ENCODE data around the gene ARID5B. TPM values are rescaled to one million over a fixed set of nuclear protein-coding genes. Genes with fewer than 3 reads are reported as not detected.

Gene ARID5B
- total RNA-seq, 2 experiments from 2014 or later = 73.8 to 106 TPM

GRCh38 chr10:62075912-62076311 lies 174.4 kb downstream of the ARID5B start:
- Mint-ChIP-seq H3K9me3 (ENCODE audit: low read depth) (peaks cover 3% of the 10 kb centered on the region), H3K27me3 (no peaks in the 10 kb centered on the region), H3K4me3 (no peak overlapping the region), H3K36me3 (ENCODE audit: low read depth) (peaks cover 93% of the 10 kb centered on the region), H3K27ac (peak overlapping the region; percentile 65), H3K4me1 (peaks cover 91% of the 10 kb centered on the region)
- DNase-seq (no peak), ATAC-seq (no peak)
- ChIA-PET CTCF (interaction anchor here (0.9 to 1.3 kb wide), 2 partner anchors 10 to 325 kb away, joined by 3 to 5 read pairs; no protein-coding TSS in a partner anchor), POLR2A (no interaction called here)
- intact Hi-C loops (cut with DNase I, micrococcal nuclease) = no loop called here

GRCh38 chr10:62076891-62077290 lies 175.4 kb downstream of the ARID5B start:
- ATAC-seq (peak; percentile 47), DNase-seq (no peak)
- H3K4me1 Mint-ChIP-seq = peaks cover 91% of the 10 kb centered on the region
- peak overlapping the region; percentile 52 for H3K27ac Mint-ChIP-seq
- POLR2A ChIA-PET = interaction anchor here (0.6 to 0.7 kb wide), 3 partner anchors 83 to 789 kb away, joined by 3 to 7 read pairs (median 3); no protein-coding TSS in a partner anchor
- intact Hi-C loops (cut with DNase I, micrococcal nuclease) = no loop called here
- CTCF ChIA-PET = interaction anchor here (0.6 to 1.1 kb wide), 2 partner anchors 37 to 300 kb away, joined by 4 read pairs; no protein-coding TSS in a partner anchor
- H3K36me3 Mint-ChIP-seq (ENCODE audit: low read depth) = peaks cover 90% of the 10 kb centered on the region
- peak overlapping the region; percentile 3 for H3K4me3 Mint-ChIP-seq
- H3K9me3 Mint-ChIP-seq (ENCODE audit: low read depth) = peaks cover 3% of the 10 kb centered on the region
- H3K27me3 Mint-ChIP-seq = no peaks in the 10 kb centered on the region

- ChIA-PET POLR2A (interaction anchor here (0.7 kb wide), 2 partner anchors 118 to 790 kb away, joined by 3 to 7 read pairs; no protein-coding TSS in a partner anchor), CTCF (interaction anchor here (1.1 kb wide), 1 partner anchor 38 kb away, joined by 4 read pairs; no protein-coding TSS in a partner anchor)
- peaks cover 91% of the 10 kb centered on the region for H3K4me1 Mint-ChIP-seq
- DNase-seq (no peak), ATAC-seq (no peak)
- peaks cover 90% of the 10 kb centered on the region for H3K36me3 Mint-ChIP-seq (ENCODE audit: low read depth)
- intact Hi-C loops (cut with DNase I, micrococcal nuclease) = no loop called here
- H3K9me3 Mint-ChIP-seq (ENCODE audit: low read depth) = peaks cover 3% of the 10 kb centered on the region
- peak overlapping the region; percentile 72 for H3K27ac Mint-ChIP-seq
- no peak overlapping the region for H3K4me3 Mint-ChIP-seq
- H3K27me3 Mint-ChIP-seq = no peaks in the 10 kb centered on the region
These were observed 176.0 kb downstream of the ARID5B start for GRCh38 chr10:62077330-62078015.

- CTCF ChIA-PET = interaction anchor here (0.6 to 2.3 kb wide), 10 partner anchors 14 to 913 kb away, joined by 3 to 9 read pairs (median 4); no protein-coding TSS in a partner anchor
- intact Hi-C loops (cut with DNase I, micrococcal nuclease) = loop anchor here in 1 of 2 experiments (10.0 kb wide), 1 partner anchor 165 kb away; no protein-coding TSS in a partner anchor
- no peak overlapping the region for H3K4me3 Mint-ChIP-seq
- peaks cover 92% of the 10 kb centered on the region for H3K4me1 Mint-ChIP-seq
- peaks cover 87% of the 10 kb centered on the region for H3K36me3 Mint-ChIP-seq (ENCODE audit: low read depth)
- POLR2A ChIA-PET = no interaction called here
- peaks cover 3% of the 10 kb centered on the region for H3K9me3 Mint-ChIP-seq (ENCODE audit: low read depth)
- no peaks in the 10 kb centered on the region for H3K27me3 Mint-ChIP-seq
- peak; percentile 52 for DNase-seq
- peak overlapping the region; percentile 39 for H3K27ac Mint-ChIP-seq
- peak; percentile 20 for ATAC-seq
These were observed 178.5 kb downstream of the ARID5B start for GRCh38 chr10:62079885-62080559.

GRCh38 chr10:62080905-62081304 lies 179.4 kb downstream of the ARID5B start:
- DNase-seq (no peak), ATAC-seq (no peak)
- Mint-ChIP-seq H3K4me1 (peaks cover 91% of the 10 kb centered on the region), H3K9me3 (ENCODE audit: low read depth) (peaks cover 3% of the 10 kb centered on the region), H3K36me3 (ENCODE audit: low read depth) (peaks cover 89% of the 10 kb centered on the region), H3K27me3 (no peaks in the 10 kb centered on the region), H3K4me3 (no peak overlapping the region), H3K27ac (peak overlapping the region; percentile 90)
- POLR2A ChIA-PET = no interaction called here
- intact Hi-C loops (cut with DNase I, micrococcal nuclease) = loop anchor here in 1 of 2 experiments (10.0 kb wide), 1 partner anchor 164 kb away; no protein-coding TSS in a partner anchor
- CTCF ChIA-PET = interaction anchor here (0.9 to 1.4 kb wide), 8 partner anchors 13 to 184 kb away, joined by 3 to 5 read pairs (median 3); no protein-coding TSS in a partner anchor

GRCh38 chr10:62081341-62082270 lies 180.1 kb downstream of the ARID5B start:
- Mint-ChIP-seq H3K9me3 (ENCODE audit: low read depth) (peaks cover 3% of the 10 kb centered on the region), H3K27ac (peak overlapping the region; percentile 90), H3K4me1 (peaks cover 85% of the 10 kb centered on the region), H3K4me3 (peak overlapping the region; percentile 52), H3K36me3 (ENCODE audit: low read depth) (peaks cover 89% of the 10 kb centered on the region), H3K27me3 (no peaks in the 10 kb centered on the region)
- intact Hi-C loops (cut with DNase I, micrococcal nuclease) = loop anchor here in 1 of 2 experiments (1.0 to 10.0 kb wide), 4 partner anchors 7 to 163 kb away; no protein-coding TSS in a partner anchor
- DNase-seq (no peak), ATAC-seq (no peak)
- POLR2A ChIA-PET = interaction anchor here (1.3 kb wide), 2 partner anchors 10 to 31 kb away, joined by 4 to 9 read pairs; no protein-coding TSS in a partner anchor
- CTCF ChIA-PET = interaction anchor here (0.6 to 1.5 kb wide), 9 partner anchors 14 to 185 kb away, joined by 3 to 6 read pairs (median 3); no protein-coding TSS in a partner anchor

- Mint-ChIP-seq H3K9me3 (ENCODE audit: low read depth) (peaks cover 3% of the 10 kb centered on the region), H3K4me1 (peaks cover 82% of the 10 kb centered on the region), H3K36me3 (ENCODE audit: low read depth) (peaks cover 89% of the 10 kb centered on the region), H3K27me3 (no peaks in the 10 kb centered on the region), H3K4me3 (peak overlapping the region; percentile 52), H3K27ac (peak overlapping the region; percentile 90)
- DNase-seq (no peak), ATAC-seq (no peak)
- intact Hi-C loops (cut with DNase I, micrococcal nuclease) = loop anchor here in 1 of 2 experiments (1.0 to 10.0 kb wide), 4 partner anchors 8 to 163 kb away; no protein-coding TSS in a partner anchor
- POLR2A ChIA-PET = interaction anchor here (0.6 to 1.3 kb wide), 6 partner anchors 7 to 181 kb away, joined by 3 to 9 read pairs (median 3); no protein-coding TSS in a partner anchor
- CTCF ChIA-PET = interaction anchor here (0.6 to 1.5 kb wide), 4 partner anchors 15 to 185 kb away, joined by 3 to 6 read pairs (median 4); no protein-coding TSS in a partner anchor
These were observed 180.8 kb downstream of the ARID5B start for GRCh38 chr10:62082271-62082656.

GRCh38 chr10:62082729-62083411 lies 181.4 kb downstream of the ARID5B start:
- DNase-seq (peak; percentile 71), ATAC-seq (peak; percentile 78)
- Mint-ChIP-seq H3K4me3 (peak overlapping the region; percentile 52), H3K36me3 (ENCODE audit: low read depth) (peaks cover 89% of the 10 kb centered on the region), H3K27ac (peak overlapping the region; percentile 90), H3K9me3 (ENCODE audit: low read depth) (peaks cover 3% of the 10 kb centered on the region), H3K4me1 (peaks cover 82% of the 10 kb centered on the region), H3K27me3 (no peaks in the 10 kb centered on the region)
- POLR2A ChIA-PET = interaction anchor here (0.6 to 1.3 kb wide), 6 partner anchors 8 to 180 kb away, joined by 3 to 9 read pairs (median 3); no protein-coding TSS in a partner anchor
- CTCF ChIA-PET = interaction anchor here (0.5 to 1.5 kb wide), 7 partner anchors 13 to 185 kb away, joined by 3 to 6 read pairs (median 3); no protein-coding TSS in a partner anchor
- intact Hi-C loops (cut with DNase I, micrococcal nuclease) = loop anchor here in 1 of 2 experiments (1.0 to 10.0 kb wide), 4 partner anchors 9 to 162 kb away; no protein-coding TSS in a partner anchor

GRCh38 chr10:62083412-62084267 lies 182.1 kb downstream of the ARID5B start:
- ChIA-PET POLR2A (interaction anchor here (1.3 kb wide), 1 partner anchor 12 kb away, joined by 4 read pairs; no protein-coding TSS in a partner anchor), CTCF (interaction anchor here (0.5 to 1.5 kb wide), 6 partner anchors 12 to 330 kb away, joined by 3 read pairs; no protein-coding TSS in a partner anchor)
- H3K27me3 Mint-ChIP-seq = no peaks in the 10 kb centered on the region
- ATAC-seq = no peak
- H3K9me3 Mint-ChIP-seq (ENCODE audit: low read depth) = peaks cover 3% of the 10 kb centered on the region
- intact Hi-C loops (cut with DNase I, micrococcal nuclease) = loop anchor here in 1 of 2 experiments (2.0 to 10.0 kb wide), 3 partner anchors 21 to 161 kb away; no protein-coding TSS in a partner anchor
- peak overlapping the region; percentile 52 for H3K4me3 Mint-ChIP-seq
- peak overlapping the region; percentile 90 for H3K27ac Mint-ChIP-seq
- H3K36me3 Mint-ChIP-seq (ENCODE audit: low read depth) = peaks cover 89% of the 10 kb centered on the region
- H3K4me1 Mint-ChIP-seq = peaks cover 82% of the 10 kb centered on the region
- no peak for DNase-seq

All from activated CD4-positive, alpha-beta T cell treated with anti-CD3 and anti-CD28 coated beads for 36 hours (primary cell).